Retinal pigment epithelial cell (primary cell): ENCODE results near the gene LRRC23.

Source experiments
- DNase-seq: peaks from one replicate; pipeline ENCODE4 v3.0.0-alpha.2; 2010; ENCODE audit warnings: low read depth
- H3K4me3 ChIP-seq: 2 replicates; pipeline ENCODE4 v1.5.1; 2011; ENCODE audit warnings: mild to moderate bottlenecking, low read length, control low read depth, moderate library complexity
- CTCF ChIP-seq: conservative IDR thresholded peaks from 2 replicates; pipeline ENCODE4 v1.5.1; 2011; ENCODE audit warnings: low read depth, low read length, control low read depth, inconsistent platforms

LRRC23 gene

DNA sequence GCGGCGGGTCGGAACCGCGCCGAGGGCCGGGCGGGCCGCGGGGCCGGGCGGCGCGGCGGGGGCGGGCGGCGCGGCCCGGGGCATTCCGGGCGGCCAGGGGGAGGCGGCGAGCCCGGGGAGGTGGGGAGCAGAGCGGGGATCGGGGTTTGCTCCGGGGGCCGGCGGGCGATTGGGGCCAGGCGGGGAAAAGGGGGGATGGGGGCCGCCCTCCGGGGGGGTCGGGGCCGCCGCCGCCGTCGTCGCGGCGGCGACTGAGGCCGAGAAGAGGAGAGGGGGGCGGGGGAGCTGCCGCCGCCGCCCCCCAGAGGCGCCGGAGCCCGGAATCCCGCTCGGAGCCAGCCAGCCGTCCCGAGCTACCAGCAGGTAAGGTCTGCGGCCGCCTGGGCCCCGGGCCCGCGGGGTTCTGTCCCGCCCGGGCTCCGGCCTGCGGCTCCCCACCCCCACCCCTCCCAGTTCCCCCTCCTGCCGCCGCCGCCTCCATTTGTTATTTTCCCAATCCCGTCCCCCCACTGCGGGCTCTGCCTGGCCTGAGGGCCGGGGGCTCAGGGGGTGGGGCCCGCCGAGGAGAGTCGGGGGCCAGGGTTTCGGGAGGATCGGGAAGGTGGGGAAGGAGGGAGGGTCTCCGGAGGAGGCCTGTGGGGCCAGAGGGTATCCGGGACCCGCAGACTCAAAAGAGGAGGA lies 23.5 kb downstream of the LRRC23 start:
- DNase-seq, result no peak
- no peak for TF ChIP-seq CTCF
- H3K4me3 ChIP-seq, result peak overlapping the region; percentile 90

DNA sequence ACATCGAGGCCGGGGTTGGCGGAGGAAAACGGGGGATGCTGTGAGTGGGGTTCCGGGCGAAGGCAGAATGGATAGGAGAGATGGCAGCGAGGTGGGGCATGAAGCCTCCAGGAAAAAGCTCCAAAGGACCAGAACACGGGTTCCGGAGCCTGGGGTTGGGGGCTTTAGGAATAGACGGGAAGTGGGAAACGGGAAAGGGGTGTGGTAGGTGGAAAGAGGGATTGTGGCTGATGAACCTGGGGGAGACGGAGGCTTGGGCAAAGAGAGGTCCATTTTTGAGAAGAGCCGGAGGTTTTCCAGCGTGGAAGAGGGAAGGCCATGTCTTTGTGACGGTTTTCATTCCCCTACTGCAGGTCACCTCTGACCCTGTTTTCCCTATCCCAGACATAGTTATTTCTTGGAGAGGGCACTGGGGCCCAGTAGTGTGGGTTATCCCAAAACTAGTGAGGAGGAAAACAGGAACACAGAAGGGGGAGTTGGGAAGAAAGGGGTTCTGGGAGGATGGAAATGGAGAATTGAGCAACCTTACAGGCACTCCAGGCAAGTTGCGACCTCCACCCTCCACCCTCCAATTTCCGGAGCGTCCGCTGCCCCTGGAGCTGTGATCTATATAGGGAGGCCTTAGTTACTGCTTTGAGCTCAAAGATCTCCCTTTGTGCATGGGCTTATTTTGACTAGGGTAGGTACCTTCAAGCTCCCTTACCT lies 24.2 kb downstream of the LRRC23 start:
- no peak for TF ChIP-seq CTCF
- H3K4me3 ChIP-seq, result peak overlapping the region; percentile 90
- no peak for DNase-seq

- peak overlapping the region; percentile 90 for H3K4me3 ChIP-seq
- no peak for DNase-seq
- TF ChIP-seq CTCF, result no peak
Measured at GRCh38 chr12:6929466-6930452, 25.1 kb downstream of the LRRC23 start.

GRCh38 chr12:6932766-6933165 lies 28.1 kb downstream of the LRRC23 start:
- no peak for TF ChIP-seq CTCF
- no peak for DNase-seq
- no peak overlapping the region for H3K4me3 ChIP-seq

DNA sequence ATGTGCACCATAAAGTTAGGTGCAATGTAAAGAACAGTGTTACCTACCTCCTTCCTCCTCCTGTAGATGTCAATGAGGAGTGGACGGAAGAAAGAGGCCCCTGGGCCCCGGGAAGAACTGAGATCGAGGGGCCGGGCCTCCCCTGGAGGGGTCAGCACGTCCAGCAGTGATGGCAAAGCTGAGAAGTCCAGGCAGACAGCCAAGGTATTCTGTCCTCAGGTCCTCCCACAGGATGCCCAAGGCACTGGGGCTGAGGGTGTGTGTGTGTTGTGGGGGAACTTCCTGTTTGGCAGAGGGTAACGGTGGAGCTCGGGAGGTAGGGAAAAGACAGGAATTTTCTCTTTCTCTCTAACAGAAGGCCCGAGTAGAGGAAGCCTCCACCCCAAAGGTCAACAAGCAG lies 29.5 kb downstream of the LRRC23 start:
- no peak for TF ChIP-seq CTCF
- DNase-seq, result no peak
- no peak overlapping the region for H3K4me3 ChIP-seq

GRCh38 chr12:6935371-6936193 lies 31.0 kb downstream of the LRRC23 start:
- DNase-seq, result no peak

More at GRCh38 chr12:6935371-6936193, 31.0 kb downstream of the LRRC23 start:
- TF ChIP-seq CTCF, result no peak
- H3K4me3 ChIP-seq, result no peak overlapping the region
